ENCODE measurements around the gene CDH23. TPM values are rescaled to one million over a fixed set of nuclear protein-coding genes. Genes with fewer than 3 reads are reported as not detected.

The CDH23 gene
- total and polyA plus RNA-seq, 2 donors (not counting 1 experiment from before 2014, with no cell fraction given): 0.01 to 0.17 TPM

DNA sequence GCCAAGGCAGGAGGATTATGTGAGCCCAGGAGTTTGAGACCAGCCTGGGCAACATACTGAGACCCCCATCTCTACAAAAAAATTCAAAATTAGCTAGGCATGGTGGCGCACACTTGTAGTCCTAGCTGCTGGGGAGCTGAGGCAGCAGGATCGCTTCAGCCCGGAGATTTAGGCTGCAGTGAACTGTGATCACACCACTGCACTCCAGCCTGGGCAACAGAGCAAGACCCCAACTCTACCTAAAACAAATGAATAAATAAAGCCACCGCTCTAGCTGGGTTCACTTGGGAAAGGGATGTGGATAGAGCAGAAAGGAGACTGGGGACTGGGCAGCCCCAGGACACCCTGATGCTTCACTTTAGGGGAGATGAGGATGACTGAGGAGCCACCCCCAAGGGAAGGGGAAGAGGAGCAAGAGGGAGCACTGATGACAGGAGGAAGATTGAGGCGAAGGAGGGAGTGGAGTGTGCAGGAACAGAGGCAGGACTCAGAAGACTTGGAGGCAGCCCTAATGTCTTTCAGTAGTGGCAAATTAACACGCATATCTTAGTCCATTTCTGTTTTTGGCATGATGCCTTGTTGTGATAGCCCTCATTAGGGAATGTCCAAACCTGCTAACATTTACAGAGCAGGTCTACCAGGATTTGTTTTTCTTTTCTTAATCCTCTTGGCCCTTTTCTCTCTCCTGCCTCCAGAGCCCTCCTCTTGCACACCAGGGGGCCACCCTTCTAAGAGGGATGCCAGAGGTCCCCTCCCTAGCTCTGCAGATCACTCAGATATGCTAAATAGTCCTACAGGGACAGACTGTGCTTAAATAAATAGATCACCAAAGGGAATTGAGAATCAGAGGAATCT, 234.5 kb downstream of the CDH23 start:
- Histone ChIP-seq H3K9ac (ENCODE audit: insufficient read depth, low read length) (no peak overlapping the region), H3K4me3 (replicated peaks in 1 of 4; ENCODE audit: control extremely low read depth in 1 of 4, insufficient read depth in 1 of 4, low read depth in 3 of 4, low read length in 4 of 4) (no peak overlapping the region), H3K27ac (ENCODE audit: insufficient read depth, low read length) (no peak overlapping the region), H3K36me3 (ENCODE audit: control insufficient read depth, insufficient read depth, low read length) (no peaks in the 10 kb centered on the region), H2AFZ (ENCODE audit: low read length) (no peak overlapping the region), H3K4me2 (ENCODE audit: extremely low read depth, insufficient read depth, low read length) (no peak overlapping the region), H4K20me1 (ENCODE audit: control insufficient read depth, extremely low read depth, insufficient read depth, low read length) (no peaks in the 10 kb centered on the region), H3K4me1 (ENCODE audit: control insufficient read depth, extremely low read depth, insufficient read depth, low read length) (no peaks in the 10 kb centered on the region), H3K27me3 (ENCODE audit: control insufficient read depth, insufficient read depth, low read length) (peaks cover 4% of the 10 kb centered on the region), H3K9me3 (ENCODE audit: control insufficient read depth, insufficient read depth, low read depth, low read length) (no peaks in the 10 kb centered on the region), H3K79me2 (ENCODE audit: control insufficient read depth, insufficient read depth, low read length) (no peaks in the 10 kb centered on the region)
- no peak for TF ChIP-seq EZH2 (IDR thresholded peaks at IDR 0.05; ENCODE audit: low read length, missing control alignments)
- TF ChIP-seq, protein P1, sequence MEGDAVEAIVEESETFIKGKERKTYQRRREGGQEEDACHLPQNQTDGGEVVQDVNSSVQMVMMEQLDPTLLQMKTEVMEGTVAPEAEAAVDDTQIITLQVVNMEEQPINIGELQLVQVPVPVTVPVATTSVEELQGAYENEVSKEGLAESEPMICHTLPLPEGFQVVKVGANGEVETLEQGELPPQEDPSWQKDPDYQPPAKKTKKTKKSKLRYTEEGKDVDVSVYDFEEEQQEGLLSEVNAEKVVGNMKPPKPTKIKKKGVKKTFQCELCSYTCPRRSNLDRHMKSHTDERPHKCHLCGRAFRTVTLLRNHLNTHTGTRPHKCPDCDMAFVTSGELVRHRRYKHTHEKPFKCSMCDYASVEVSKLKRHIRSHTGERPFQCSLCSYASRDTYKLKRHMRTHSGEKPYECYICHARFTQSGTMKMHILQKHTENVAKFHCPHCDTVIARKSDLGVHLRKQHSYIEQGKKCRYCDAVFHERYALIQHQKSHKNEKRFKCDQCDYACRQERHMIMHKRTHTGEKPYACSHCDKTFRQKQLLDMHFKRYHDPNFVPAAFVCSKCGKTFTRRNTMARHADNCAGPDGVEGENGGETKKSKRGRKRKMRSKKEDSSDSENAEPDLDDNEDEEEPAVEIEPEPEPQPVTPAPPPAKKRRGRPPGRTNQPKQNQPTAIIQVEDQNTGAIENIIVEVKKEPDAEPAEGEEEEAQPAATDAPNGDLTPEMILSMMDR (conservative IDR thresholded peaks at IDR 0.05 in 1 of 2, IDR thresholded peaks at IDR 0.05 in 1 of 2; ENCODE audit: low read depth in 1 of 2, low read length in 2 of 2): no peak
- no peak for DNase-seq (ENCODE audit: low read depth in 2 of 2)

DNA sequence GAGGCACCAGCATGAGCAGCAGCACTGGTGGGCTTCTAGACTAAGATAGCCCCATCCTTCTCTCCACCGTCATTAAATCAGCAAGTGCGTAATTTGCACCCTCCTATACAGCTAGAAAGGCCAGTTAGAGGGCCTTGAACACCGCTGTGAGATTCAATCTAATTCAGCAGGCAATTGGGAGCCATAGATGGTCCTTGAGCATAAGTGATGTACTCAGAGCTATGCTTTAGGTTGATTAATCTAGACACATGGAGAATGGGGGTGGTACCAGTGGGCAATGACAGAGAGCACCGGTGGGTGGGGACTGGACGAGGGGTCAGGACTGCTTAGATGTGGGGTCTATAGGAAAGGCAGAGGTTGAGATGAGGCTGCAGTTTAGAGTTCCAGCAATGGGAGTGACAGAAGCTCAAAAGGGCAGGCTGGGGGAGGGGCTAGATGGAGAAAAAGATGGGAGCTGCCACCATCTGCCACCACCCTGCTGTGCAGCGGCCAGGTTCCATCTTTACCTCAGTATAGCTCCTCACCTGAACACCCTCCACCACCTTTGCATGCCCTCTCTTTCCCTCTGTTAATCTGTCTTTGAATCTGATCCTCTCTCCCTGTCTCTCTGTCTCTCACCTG, 235.6 kb downstream of the CDH23 start:
- Histone ChIP-seq H3K4me1 (ENCODE audit: control insufficient read depth, extremely low read depth, insufficient read depth, low read length) (no peaks in the 10 kb centered on the region), H3K27me3 (ENCODE audit: control insufficient read depth, insufficient read depth, low read length) (peaks cover 7% of the 10 kb centered on the region), H3K36me3 (ENCODE audit: control insufficient read depth, insufficient read depth, low read length) (no peaks in the 10 kb centered on the region), H3K79me2 (ENCODE audit: control insufficient read depth, insufficient read depth, low read length) (no peaks in the 10 kb centered on the region), H3K4me3 (replicated peaks in 1 of 4; ENCODE audit: control extremely low read depth in 1 of 4, insufficient read depth in 1 of 4, low read depth in 3 of 4, low read length in 4 of 4) (no peak overlapping the region), H4K20me1 (ENCODE audit: control insufficient read depth, extremely low read depth, insufficient read depth, low read length) (no peaks in the 10 kb centered on the region), H2AFZ (ENCODE audit: low read length) (no peak overlapping the region), H3K9ac (ENCODE audit: insufficient read depth, low read length) (no peak overlapping the region), H3K4me2 (ENCODE audit: extremely low read depth, insufficient read depth, low read length) (no peak overlapping the region), H3K9me3 (ENCODE audit: control insufficient read depth, insufficient read depth, low read depth, low read length) (no peaks in the 10 kb centered on the region), H3K27ac (ENCODE audit: insufficient read depth, low read length) (no peak overlapping the region)
- TF ChIP-seq EZH2 (IDR thresholded peaks at IDR 0.05; ENCODE audit: low read length, missing control alignments): no peak
- TF ChIP-seq, protein P1 (conservative IDR thresholded peaks at IDR 0.05 in 1 of 2, IDR thresholded peaks at IDR 0.05 in 1 of 2; ENCODE audit: low read depth in 1 of 2, low read length in 2 of 2): no peak
- DNase-seq (ENCODE audit: low read depth in 2 of 2): no peak

DNA sequence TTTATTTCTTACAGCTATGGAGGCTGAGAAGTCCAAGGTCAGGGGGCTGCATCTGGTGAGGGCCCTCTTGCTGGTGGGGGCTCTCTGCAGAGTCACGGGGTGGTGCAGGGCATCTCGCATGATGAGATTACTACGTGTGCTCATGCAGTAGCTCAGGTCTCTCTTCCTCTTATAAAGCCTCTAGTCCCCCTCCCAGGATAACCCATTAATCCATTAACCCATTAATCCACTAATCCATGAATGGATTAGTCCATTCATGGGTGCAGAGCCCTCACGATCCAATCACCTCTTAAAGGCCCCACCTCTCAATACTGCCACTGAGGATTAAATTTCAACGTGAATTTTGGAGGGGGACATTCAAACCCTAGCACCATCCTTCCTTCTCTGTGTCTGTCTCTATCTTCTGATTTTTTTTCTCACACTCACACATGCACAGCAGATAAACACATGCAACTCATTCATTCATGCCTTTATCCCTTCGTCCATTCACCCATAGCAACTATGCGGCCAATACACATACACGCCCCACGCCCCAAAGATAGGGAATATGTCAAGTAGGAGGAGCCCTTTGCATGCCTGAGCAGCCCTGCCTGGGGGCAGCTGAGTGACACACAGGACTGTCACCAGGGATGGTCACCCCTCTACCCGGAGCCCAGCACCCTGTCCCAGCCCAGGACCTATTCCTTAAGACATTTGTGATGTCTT, 236.3 kb downstream of the CDH23 start:
- no peaks in the 10 kb centered on the region for H4K20me1 ChIP-seq (ENCODE audit: control insufficient read depth, extremely low read depth, insufficient read depth, low read length)
- H2AFZ ChIP-seq (ENCODE audit: low read length): no peak overlapping the region
- peaks cover 11% of the 10 kb centered on the region for H3K27me3 ChIP-seq (ENCODE audit: control insufficient read depth, insufficient read depth, low read length)

More for the DNA sequence above, 236.3 kb downstream of the CDH23 start:
- Histone ChIP-seq H3K4me3 (replicated peaks in 1 of 4; ENCODE audit: control extremely low read depth in 1 of 4, insufficient read depth in 1 of 4, low read depth in 3 of 4, low read length in 4 of 4) (no peak overlapping the region), H3K36me3 (ENCODE audit: control insufficient read depth, insufficient read depth, low read length) (no peaks in the 10 kb centered on the region), H3K4me2 (ENCODE audit: extremely low read depth, insufficient read depth, low read length) (no peak overlapping the region), H3K9me3 (ENCODE audit: control insufficient read depth, insufficient read depth, low read depth, low read length) (no peaks in the 10 kb centered on the region), H3K9ac (ENCODE audit: insufficient read depth, low read length) (no peak overlapping the region), H3K79me2 (ENCODE audit: control insufficient read depth, insufficient read depth, low read length) (no peaks in the 10 kb centered on the region), H3K4me1 (ENCODE audit: control insufficient read depth, extremely low read depth, insufficient read depth, low read length) (no peaks in the 10 kb centered on the region), H3K27ac (ENCODE audit: insufficient read depth, low read length) (no peak overlapping the region)
- no peak for TF ChIP-seq EZH2 (IDR thresholded peaks at IDR 0.05; ENCODE audit: low read length, missing control alignments)
- TF ChIP-seq, protein P1 (conservative IDR thresholded peaks at IDR 0.05 in 1 of 2, IDR thresholded peaks at IDR 0.05 in 1 of 2; ENCODE audit: low read depth in 1 of 2, low read length in 2 of 2): no peak
- DNase-seq (ENCODE audit: low read depth in 2 of 2): no peak

Data from fibroblast of lung (primary cell).